Measurements from ENCODE around the gene SYCP2.

SYCP2 gene

GRCh38 chr20:59820204-59821041 lies 113.0 kb downstream of the SYCP2 start:
- no peak for DNase-seq

- DNase-seq, result no peak
These were observed 113.8 kb downstream of the SYCP2 start for GRCh38 chr20:59819496-59820203.

- no peak for DNase-seq
These were observed 114.5 kb downstream of the SYCP2 start for GRCh38 chr20:59818911-59819310.

GRCh38 chr20:59817846-59818615 lies 115.4 kb downstream of the SYCP2 start:
- no peak for DNase-seq

- DNase-seq, result no peak
These were observed 116.0 kb downstream of the SYCP2 start for GRCh38 chr20:59817406-59817805.

- no peak for DNase-seq
These were observed 117.2 kb downstream of the SYCP2 start for GRCh38 chr20:59816146-59816738.

GRCh38 chr20:59814840-59815340 lies 118.5 kb downstream of the SYCP2 start:
- no peak for DNase-seq

- DNase-seq, result no peak
These were observed 119.2 kb downstream of the SYCP2 start for GRCh38 chr20:59813948-59814839.

All from stimulated activated naive CD4-positive, alpha-beta T cell treated with Interleukin-2 at 50 U/mL for 16 hours (primary cell).